SK-N-SH (cell line): ENCODE measurements around the gene BUB1. TPM values are rescaled to one million over a fixed set of nuclear protein-coding genes. Genes with fewer than 3 reads are reported as not detected.
"Not testable (repeated sequence)": the region's sequence is repeated elsewhere in the genome, so short reads cannot be mapped to it uniquely, and the experiment has no call there.

Experiments
- CTCF ChIA-PET: fragments of 300-600, 350-600 bp; formaldehyde crosslinking; extraction: SDS; loops from one replicate; lab custom pipeline; 2021; lab: Yijun Ruan, JAX
- POLR2A ChIA-PET: fragments of 350-600 bp; sonication (Branson Sonifier 250); formaldehyde crosslinking; extraction: SDS; loops from one replicate; lab custom pipeline; 2020; ENCODE audit warnings: antibody characterized with exemption, inconsistent platforms; lab: Yijun Ruan, JAX
- DNase-seq: peaks from one replicate; pipeline ENCODE4 v3.0.0; 2012
- H2AFZ ChIP-seq: fragments of 200-600 bp; sonication (generic); 2 replicates; pipeline ENCODE4 v1.8.1; 2016; ENCODE audit warnings: antibody characterized with exemption, mild to moderate bottlenecking, low read depth
- H3F3A ChIP-seq: fragments of 200-600 bp; sonication (generic); replicated peaks from 2 replicates; pipeline ENCODE3; 2016; ENCODE audit warnings: antibody characterized with exemption, mild to moderate bottlenecking; ENCODE audit not compliant: insufficient read depth
- H3K27ac ChIP-seq, 2 experiments: fragments of 200-500 bp in 1 of 2; fragments of 200-600 bp in 1 of 2; sonication (Bioruptor generic) in 1 of 2; sonication (generic), shearing (Covaris generic) in 1 of 2; 2 replicates each; pipeline versions ENCODE4 v1.5.1 to v1.6.1; 2014 to 2016; ENCODE audit warnings: low read depth in 2 of 2, inconsistent platforms in 1 of 2, low read length in 1 of 2, mild to moderate bottlenecking in 1 of 2, mixed read lengths in 1 of 2
- H3K27me3 ChIP-seq: fragments of 200-600 bp; sonication (generic), shearing (Covaris generic); 2 replicates; pipeline ENCODE4 v1.6.1; 2016; ENCODE audit warnings: mixed run types; ENCODE audit not compliant: insufficient read depth
- H3K36me3 ChIP-seq, 2 experiments: fragments of 200-500 bp in 1 of 2; fragments of 200-600 bp in 1 of 2; sonication (Bioruptor generic) in 1 of 2; sonication (generic) in 1 of 2; replicated peaks in 1 of 2; 2 replicates each; pipeline versions ENCODE3 to v1.5.1; 2014 to 2016; ENCODE audit warnings: low read length in 1 of 2, mild to moderate bottlenecking in 1 of 2; ENCODE audit not compliant: insufficient read depth in 2 of 2, control insufficient read depth in 1 of 2
- H3K4me1 ChIP-seq, 2 experiments: fragments of 200-500 bp in 1 of 2; fragments of 200-600 bp in 1 of 2; sonication (Bioruptor generic) in 1 of 2; sonication (generic), shearing (Covaris generic) in 1 of 2; 2 replicates each; pipeline versions ENCODE4 v1.5.1 to v1.6.1; 2014 to 2016; ENCODE audit warnings: low read depth in 1 of 2, low read length in 1 of 2, mixed run types in 1 of 2; ENCODE audit not compliant: insufficient read depth in 2 of 2, control insufficient read depth in 1 of 2
- H3K4me2 ChIP-seq: fragments of 200-600 bp; sonication (generic), shearing (Covaris generic); 2 replicates; pipeline ENCODE4 v1.6.1; 2017; ENCODE audit warnings: mixed run types
- H3K4me3 ChIP-seq, 2 experiments: fragments of 200-500 bp in 1 of 2; fragments of 200-600 bp in 1 of 2; sonication (Bioruptor generic) in 1 of 2; sonication (generic), shearing (Covaris generic) in 1 of 2; 2 replicates each; pipeline versions ENCODE4 v1.5.1 to v1.8.1; 2014 to 2016; ENCODE audit warnings: low read depth in 2 of 2, inconsistent platforms in 1 of 2, low read length in 1 of 2, mild to moderate bottlenecking in 1 of 2, mixed read lengths in 1 of 2, moderate library complexity in 1 of 2
- H3K79me2 ChIP-seq: fragments of 200-600 bp; sonication (generic); 2 replicates; pipeline ENCODE4 v1.8.1; 2017; ENCODE audit warnings: mild to moderate bottlenecking; ENCODE audit not compliant: insufficient read depth
- H3K9ac ChIP-seq: fragments of 200-600 bp; sonication (generic); 2 replicates; pipeline ENCODE4 v1.6.1; 2017; ENCODE audit warnings: mixed run types
- H3K9me2 ChIP-seq: fragments of 200-600 bp; sonication (generic); 2 replicates; pipeline ENCODE4 v1.6.1; 2017; ENCODE audit warnings: mixed run types
- H3K9me3 ChIP-seq: fragments of 200-600 bp; sonication (generic); 2 replicates; pipeline ENCODE4 v1.6.1; 2017; ENCODE audit warnings: mixed run types, mild to moderate bottlenecking, moderate library complexity
- H4K20me1 ChIP-seq: fragments of 200-600 bp; sonication (generic); 2 replicates; pipeline ENCODE4 v1.6.1; 2017; ENCODE audit warnings: mild to moderate bottlenecking, mixed run types; ENCODE audit not compliant: insufficient read depth
- WGBS: methylation state at CpG from one replicate; pipeline ENCODE4 v1.1.6; 2017; ENCODE audit warnings: low lambda C conversion rate; 5-methylcytosine and 5-hydroxymethylcytosine counted together
- polyA plus RNA-seq, 3 experiments: library from polyadenylated mRNA; depleted of rRNA; stranded (reverse); fragments of >200 nt; gene quantifications; 2 replicates each; pipeline ENCODE4 v1.2.3, GENCODE V29; 2012

The BUB1 gene
- polyA plus RNA-seq, 1 of the 3 experiments (the other 2 are of a cell fraction): 9.0 TPM

GRCh38 chr2:110619326-110619939 is 58.4 kb downstream of the BUB1 start:
- DNase-seq, H3K4me2 ChIP-seq, H3K79me2 ChIP-seq, H3K27ac ChIP-seq, H3F3A ChIP-seq, H2AFZ ChIP-seq, CTCF ChIA-PET, H3K9me2 ChIP-seq, H3K36me3 ChIP-seq, H3K4me3 ChIP-seq, POLR2A ChIA-PET, H3K9ac ChIP-seq, H3K4me1 ChIP-seq, H4K20me1 ChIP-seq, H3K9me3 ChIP-seq, H3K27me3 ChIP-seq: not testable (repeated sequence)
- WGBS: 80% methylated on average over 2 of the region's 9 CpGs

- H3K27me3 ChIP-seq, DNase-seq, H3K9me2 ChIP-seq, H3K27ac ChIP-seq, H3K36me3 ChIP-seq, H3K4me2 ChIP-seq, H3K9me3 ChIP-seq, H3K79me2 ChIP-seq, H2AFZ ChIP-seq, H3F3A ChIP-seq, POLR2A ChIA-PET, H4K20me1 ChIP-seq, H3K4me1 ChIP-seq, H3K4me3 ChIP-seq, H3K9ac ChIP-seq, CTCF ChIA-PET: not testable (repeated sequence)
- no CpG with 5 or more reads among the region's 1 CpG for WGBS
Measured at GRCh38 chr2:110613927-110614326, 63.9 kb downstream of the BUB1 start.

- H3K9me2 ChIP-seq, CTCF ChIA-PET, H3K4me1 ChIP-seq, H3K27ac ChIP-seq, H4K20me1 ChIP-seq, H3K36me3 ChIP-seq, H2AFZ ChIP-seq, H3K9ac ChIP-seq, DNase-seq, H3K4me2 ChIP-seq, H3K9me3 ChIP-seq, H3F3A ChIP-seq, H3K27me3 ChIP-seq, POLR2A ChIA-PET, H3K79me2 ChIP-seq: not testable (repeated sequence)
- peak overlapping the region in 1 of 2 experiments; percentile 25; a peak in 1 of 4 replicates for H3K4me3 ChIP-seq
- WGBS: 0% methylated on average over 7 of the region's 94 CpGs
Measured at GRCh38 chr2:110610613-110611250, 67.1 kb downstream of the BUB1 start.

DNA sequence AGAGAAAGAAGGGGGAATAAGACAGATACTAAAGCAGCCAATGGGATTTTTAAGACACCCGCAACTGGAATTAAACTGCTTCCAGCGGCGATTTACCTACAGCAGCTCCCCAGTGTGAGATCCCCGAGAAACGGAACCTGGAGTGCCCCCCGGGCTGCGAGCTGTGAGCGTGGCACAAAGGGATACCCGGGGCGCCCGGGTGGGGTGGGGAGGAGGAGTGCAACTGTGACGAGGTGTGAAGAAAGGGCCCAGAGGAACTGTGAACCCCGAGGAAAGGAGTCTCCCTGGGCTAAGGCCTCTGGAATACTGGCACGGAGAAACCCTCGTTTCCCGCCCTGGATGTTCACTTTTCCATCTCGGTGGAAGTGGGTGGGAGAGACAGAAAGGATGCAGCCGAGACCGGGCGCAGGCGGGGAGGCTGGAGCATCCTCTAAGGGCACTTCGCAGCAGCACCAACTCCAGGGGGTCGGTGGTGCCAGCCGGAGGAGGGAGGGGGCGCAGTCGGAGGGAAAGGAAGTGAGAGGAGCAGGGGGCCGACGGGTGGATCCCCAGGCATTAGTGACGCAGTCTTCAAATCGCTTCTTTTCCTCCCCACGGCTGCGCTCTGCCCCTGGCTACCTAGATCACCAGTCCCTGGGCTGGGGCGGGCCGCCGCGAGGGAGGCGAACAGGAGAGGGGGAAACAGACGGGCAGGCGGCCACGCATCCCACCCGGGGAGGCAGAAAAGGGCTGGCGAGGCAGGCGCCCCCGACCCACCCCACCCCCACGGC is 67.8 kb downstream of the BUB1 start:
- H3F3A ChIP-seq, H3K4me2 ChIP-seq, H3K4me1 ChIP-seq, H3K9me3 ChIP-seq, H3K79me2 ChIP-seq, H3K36me3 ChIP-seq, H3K9ac ChIP-seq, DNase-seq, H4K20me1 ChIP-seq, H3K4me3 ChIP-seq, H2AFZ ChIP-seq, CTCF ChIA-PET, POLR2A ChIA-PET, H3K27me3 ChIP-seq, H3K9me2 ChIP-seq, H3K27ac ChIP-seq: not testable (repeated sequence)
- no CpG with 5 or more reads among the region's 45 CpGs for WGBS

- H3K4me3 ChIP-seq, H3F3A ChIP-seq, DNase-seq, H3K79me2 ChIP-seq, H3K9me3 ChIP-seq, H3K4me1 ChIP-seq, CTCF ChIA-PET, H3K9me2 ChIP-seq, H2AFZ ChIP-seq, POLR2A ChIA-PET, H3K27ac ChIP-seq, H4K20me1 ChIP-seq, H3K36me3 ChIP-seq, H3K9ac ChIP-seq, H3K4me2 ChIP-seq, H3K27me3 ChIP-seq: not testable (repeated sequence)
- WGBS: no CpG with 5 or more reads among the region's 8 CpGs
Measured at GRCh38 chr2:110608788-110609502, 68.9 kb downstream of the BUB1 start.

- H3K4me2 ChIP-seq, H3K27me3 ChIP-seq, H3K4me1 ChIP-seq, H3K79me2 ChIP-seq, H3K4me3 ChIP-seq, H3K36me3 ChIP-seq, H3K27ac ChIP-seq, H4K20me1 ChIP-seq, H3K9ac ChIP-seq, DNase-seq, H3K9me3 ChIP-seq, H3F3A ChIP-seq, POLR2A ChIA-PET, H3K9me2 ChIP-seq, CTCF ChIA-PET, H2AFZ ChIP-seq: not testable (repeated sequence)
- WGBS: 51% methylated on average over 4 of the region's 12 CpGs
Measured at GRCh38 chr2:110605057-110605456, 72.8 kb downstream of the BUB1 start.
